ENCODE data around the gene SH3GL2.

GRCh38 chr9:17669206-17669605 lies 90.3 kb downstream of the SH3GL2 start:
- no peak for TF ChIP-seq CTCF (IDR thresholded peaks at IDR 0.05)
- TF ChIP-seq ZFX (IDR thresholded peaks at IDR 0.05; ENCODE audit: borderline replicate concordance) = no peak

Data from 22Rv1 (cell line).